ENCODE measurements around the gene ATP1B4. TPM values are rescaled to one million over a fixed set of nuclear protein-coding genes. Genes with fewer than 3 reads are reported as not detected.

The ATP1B4 gene
- polyA plus RNA-seq, 1 donor (not counting 4 experiments of a cell fraction or from before 2014, with no cell fraction given), result not detected

GRCh38 chrX:120380699-120381098 lies 18.8 kb downstream of the ATP1B4 start:
- Histone ChIP-seq H4K20me1 (ENCODE audit: control insufficient read depth, extremely low read depth, insufficient read depth, low read length) (no peaks in the 10 kb centered on the region), H3K9me3 (ENCODE audit: control insufficient read depth, low read depth, low read length) (no peaks in the 10 kb centered on the region), H3K9ac (ENCODE audit: control insufficient read depth, extremely low read depth, insufficient read depth, low read length) (no peak overlapping the region), H3K4me3 (ENCODE audit: control insufficient read depth in 2 of 3, extremely low read depth in 1 of 3, insufficient read depth in 2 of 3, low read depth in 1 of 3, low read length in 3 of 3) (no peak overlapping the region), H3K9me1 (ENCODE audit: control insufficient read depth, extremely low read depth, insufficient read depth, low read length) (no peaks in the 10 kb centered on the region), H3K36me3 (ENCODE audit: control insufficient read depth in 2 of 2, extremely low read depth in 1 of 2, insufficient read depth in 2 of 2, low read length in 2 of 2) (no peaks in the 10 kb centered on the region), H3K27me3 (ENCODE audit: control insufficient read depth, extremely low read depth, insufficient read depth, low read length) (no peaks in the 10 kb centered on the region), H3K4me2 (ENCODE audit: control insufficient read depth, extremely low read depth, insufficient read depth, low read depth, low read length) (no peak overlapping the region), H3K27ac (ENCODE audit: control insufficient read depth, insufficient read depth, low read length) (no peak overlapping the region), H3K4me1 (ENCODE audit: control insufficient read depth, extremely low read depth, insufficient read depth, low read length) (no peaks in the 10 kb centered on the region), H2AFZ (ENCODE audit: control insufficient read depth, low read length) (no peak overlapping the region), H3K79me2 (ENCODE audit: control insufficient read depth, insufficient read depth, low read length) (no peaks in the 10 kb centered on the region)
- dilution Hi-C loops (cut with MboI; ENCODE audit: extremely low pct_ligation_motif_present, low sequenced_read_pairs), result no loop called here
- no peak for DNase-seq (ENCODE audit: low read depth, low spot score)
- TF ChIP-seq CTCF (optimal IDR thresholded peaks at IDR 0.05 in 1 of 3, IDR thresholded peaks at IDR 0.05 in 1 of 3, conservative IDR thresholded peaks at IDR 0.05 in 1 of 3; ENCODE audit: extremely low read depth in 1 of 3, insufficient read depth in 2 of 3, low read length in 3 of 3) (peak; percentile 48 to 59 (median 52)), EZH2 (IDR thresholded peaks at IDR 0.05; ENCODE audit: low read length) (no peak)
- peak; percentile 41 for FAIRE-seq

GRCh38 chrX:120401301-120401700 lies 39.4 kb downstream of the ATP1B4 start:
- no peak for FAIRE-seq
- Histone ChIP-seq H3K9ac (ENCODE audit: control insufficient read depth, extremely low read depth, insufficient read depth, low read length) (no peak overlapping the region), H3K4me1 (ENCODE audit: control insufficient read depth, extremely low read depth, insufficient read depth, low read length) (no peaks in the 10 kb centered on the region), H3K27me3 (ENCODE audit: control insufficient read depth, extremely low read depth, insufficient read depth, low read length) (no peaks in the 10 kb centered on the region), H3K4me3 (ENCODE audit: control insufficient read depth in 2 of 3, extremely low read depth in 1 of 3, insufficient read depth in 2 of 3, low read depth in 1 of 3, low read length in 3 of 3) (no peak overlapping the region), H2AFZ (ENCODE audit: control insufficient read depth, low read length) (no peak overlapping the region), H3K4me2 (ENCODE audit: control insufficient read depth, extremely low read depth, insufficient read depth, low read depth, low read length) (no peak overlapping the region), H3K9me3 (ENCODE audit: control insufficient read depth, low read depth, low read length) (no peaks in the 10 kb centered on the region), H3K27ac (ENCODE audit: control insufficient read depth, insufficient read depth, low read length) (no peak overlapping the region), H3K79me2 (ENCODE audit: control insufficient read depth, insufficient read depth, low read length) (no peaks in the 10 kb centered on the region), H4K20me1 (ENCODE audit: control insufficient read depth, extremely low read depth, insufficient read depth, low read length) (no peaks in the 10 kb centered on the region), H3K9me1 (ENCODE audit: control insufficient read depth, extremely low read depth, insufficient read depth, low read length) (no peaks in the 10 kb centered on the region), H3K36me3 (ENCODE audit: control insufficient read depth in 2 of 2, extremely low read depth in 1 of 2, insufficient read depth in 2 of 2, low read length in 2 of 2) (no peaks in the 10 kb centered on the region)
- dilution Hi-C loops (cut with MboI; ENCODE audit: extremely low pct_ligation_motif_present, low sequenced_read_pairs), result no loop called here
- DNase-seq (ENCODE audit: low read depth, low spot score), result no peak
- TF ChIP-seq CTCF (optimal IDR thresholded peaks at IDR 0.05 in 1 of 3, IDR thresholded peaks at IDR 0.05 in 1 of 3, conservative IDR thresholded peaks at IDR 0.05 in 1 of 3; ENCODE audit: extremely low read depth in 1 of 3, insufficient read depth in 2 of 3, low read length in 3 of 3), result no peak
- TF ChIP-seq EZH2 (IDR thresholded peaks at IDR 0.05; ENCODE audit: low read length), result no peak

Data from keratinocyte (primary cell).